Upper lobe of right lung (tissue), 1 donor: ENCODE measurements around the gene FRMD4A. TPM values are rescaled to one million over a fixed set of nuclear protein-coding genes. Genes with fewer than 3 reads are reported as not detected.

Source experiments
- ATAC-seq: fragments of 200-7000 bp; cut with Tn5 transposase; one replicate; pipeline ENCODE4 v1.9.1; 2020; ENCODE audit warnings: mild to moderate bottlenecking, moderate library complexity
- DNase-seq: peaks from one replicate; pipeline ENCODE4 v3.0.0-alpha.2; 2020
- H3K27ac ChIP-seq: fragments of 200-600 bp; one replicate; pipeline ENCODE4 v1.8.0; 2022
- H3K27me3 ChIP-seq: fragments of 200-600 bp; one replicate; pipeline ENCODE4 v1.8.0; 2022; ENCODE audit warnings: mild to moderate bottlenecking
- H3K36me3 ChIP-seq: fragments of 200-600 bp; one replicate; pipeline ENCODE4 v1.8.0; 2022
- H3K4me1 ChIP-seq: fragments of 200-600 bp; one replicate; pipeline ENCODE4 v1.8.0; 2022
- H3K4me3 ChIP-seq: fragments of 200-600 bp; one replicate; pipeline ENCODE4 v1.8.0; 2022; ENCODE audit warnings: mild to moderate bottlenecking
- H3K9me3 ChIP-seq: fragments of 200-600 bp; one replicate; pipeline ENCODE4 v1.8.0; 2022
- CTCF ChIP-seq: fragments of 200-600 bp; IDR thresholded peaks from one replicate; pipeline ENCODE4 v1.8.0; 2022; ENCODE audit warnings: antibody characterized with exemption
- intact Hi-C: fragments of 100-400 bp; cut with DNase I; formaldehyde crosslinking; loops from one replicate; pipeline ENCODE4 v1.11.0; 2022
- total RNA-seq: library from RNA; stranded (reverse); fragmentation: NEBNext Ultra II Directional; extraction: Animal tissue kit (Norgen Biotek cat#: 25700); gene quantifications from one replicate; pipeline ENCODE4 v1.2.1, GENCODE V29; 2021
- donor health status: DM: no; HTN: yes; CAD: no; lungs with severe emphysema.

The FRMD4A gene
- total RNA-seq, 1 donor from 2014 or later: 38.3 TPM

- no peak for TF ChIP-seq CTCF
- no peak for ATAC-seq
- Histone ChIP-seq H3K4me1 (peaks cover 3% of the 10 kb centered on the region), H3K4me3 (no peak overlapping the region), H3K27me3 (no peaks in the 10 kb centered on the region), H3K9me3 (no peaks in the 10 kb centered on the region), H3K27ac (no peak overlapping the region), H3K36me3 (no peaks in the 10 kb centered on the region)
- DNase-seq: no peak
- intact Hi-C loops: loop anchor here (5.0 kb wide), 2 partner anchors 114 to 164 kb away; no protein-coding TSS in a partner anchor
These were observed 554.6 kb downstream of the FRMD4A start for GRCh38 chr10:13775786-13776775.

GRCh38 chr10:13774303-13774893 is 556.3 kb downstream of the FRMD4A start:
- Histone ChIP-seq H3K27ac (no peak overlapping the region), H3K4me3 (no peak overlapping the region), H3K36me3 (no peaks in the 10 kb centered on the region), H3K27me3 (no peaks in the 10 kb centered on the region), H3K4me1 (peaks cover 3% of the 10 kb centered on the region), H3K9me3 (no peaks in the 10 kb centered on the region)
- DNase-seq (no peak), ATAC-seq (no peak)
- TF ChIP-seq CTCF: no peak
- intact Hi-C loops: no loop called here

- no peak for TF ChIP-seq CTCF
- peaks cover 3% of the 10 kb centered on the region for H3K4me1 ChIP-seq
- H3K9me3 ChIP-seq: no peaks in the 10 kb centered on the region
- no peaks in the 10 kb centered on the region for H3K36me3 ChIP-seq
- no peak overlapping the region for H3K4me3 ChIP-seq
- DNase-seq (no peak), ATAC-seq (no peak)
- H3K27ac ChIP-seq: no peak overlapping the region
- intact Hi-C loops: no loop called here
- no peaks in the 10 kb centered on the region for H3K27me3 ChIP-seq
These were observed 557.1 kb downstream of the FRMD4A start for GRCh38 chr10:13773496-13774170.

- Histone ChIP-seq H3K9me3 (no peaks in the 10 kb centered on the region), H3K4me3 (no peak overlapping the region), H3K4me1 (no peaks in the 10 kb centered on the region), H3K27me3 (no peaks in the 10 kb centered on the region), H3K36me3 (no peaks in the 10 kb centered on the region), H3K27ac (no peak overlapping the region)
- intact Hi-C loops: no loop called here
- ATAC-seq: no peak
- no peak for DNase-seq
- TF ChIP-seq CTCF: no peak
These were observed 557.7 kb downstream of the FRMD4A start for GRCh38 chr10:13773043-13773442.

- no peak overlapping the region for H3K4me3 ChIP-seq
- H3K27ac ChIP-seq: no peak overlapping the region
- no peaks in the 10 kb centered on the region for H3K27me3 ChIP-seq
- H3K4me1 ChIP-seq: no peaks in the 10 kb centered on the region
- H3K9me3 ChIP-seq: no peaks in the 10 kb centered on the region
- no peak for TF ChIP-seq CTCF
- DNase-seq (no peak), ATAC-seq (no peak)
- H3K36me3 ChIP-seq: no peaks in the 10 kb centered on the region
- intact Hi-C loops: no loop called here
These were observed 558.7 kb downstream of the FRMD4A start for GRCh38 chr10:13771992-13772391.
